GM10266 (cell line): ENCODE data around the gene PLCB4.

Experiments
- DNase-seq: peaks from one replicate; pipeline ENCODE4 v3.0.0; 2012; ENCODE audit errors: extremely low spot score
- TF ChIP-seq, protein P1 (sequence below): IDR thresholded peaks from 2 replicates; pipeline ENCODE4 v1.5.1; 2012; ENCODE audit warnings: mild to moderate bottlenecking, low read depth; ENCODE audit not compliant: control insufficient read depth, insufficient read depth; ENCODE audit errors: missing control alignments

PLCB4 gene

DNA sequence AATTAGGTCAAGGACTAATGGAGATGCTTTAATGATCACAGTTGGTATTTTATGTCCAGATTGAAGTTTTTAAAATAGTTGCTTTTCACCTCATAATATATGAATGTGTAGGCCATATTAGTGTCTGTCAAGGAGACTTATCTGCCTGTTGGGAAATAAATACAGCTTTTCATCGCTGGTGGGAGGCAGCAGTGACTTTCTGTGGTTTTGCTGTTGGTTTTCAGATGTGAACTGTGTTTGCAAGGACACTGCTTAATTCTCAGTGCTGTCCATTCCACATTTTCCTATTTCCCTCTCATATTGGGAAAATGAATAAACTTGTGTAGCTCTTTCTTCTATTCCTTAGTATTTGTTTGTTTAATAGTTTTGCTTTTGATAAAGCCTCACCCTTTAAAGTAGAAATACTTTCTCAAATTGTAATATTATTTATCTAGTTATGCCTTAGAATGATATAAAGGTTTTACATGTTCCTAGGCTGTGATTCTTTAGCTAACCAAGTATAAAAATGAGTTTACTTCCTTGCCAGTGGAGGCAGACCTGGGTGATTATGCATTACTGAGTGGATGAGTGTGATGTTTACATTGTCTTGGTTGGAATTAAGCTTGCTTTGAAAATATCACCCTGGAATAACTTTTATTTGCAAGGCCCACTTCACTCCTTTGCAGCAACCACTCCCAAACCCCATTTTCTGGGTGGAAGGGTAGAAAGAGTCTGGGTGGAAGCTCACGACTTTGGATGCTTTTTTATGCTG lies 3.3 kb downstream of the PLCB4 start:
- TF ChIP-seq, protein P1, sequence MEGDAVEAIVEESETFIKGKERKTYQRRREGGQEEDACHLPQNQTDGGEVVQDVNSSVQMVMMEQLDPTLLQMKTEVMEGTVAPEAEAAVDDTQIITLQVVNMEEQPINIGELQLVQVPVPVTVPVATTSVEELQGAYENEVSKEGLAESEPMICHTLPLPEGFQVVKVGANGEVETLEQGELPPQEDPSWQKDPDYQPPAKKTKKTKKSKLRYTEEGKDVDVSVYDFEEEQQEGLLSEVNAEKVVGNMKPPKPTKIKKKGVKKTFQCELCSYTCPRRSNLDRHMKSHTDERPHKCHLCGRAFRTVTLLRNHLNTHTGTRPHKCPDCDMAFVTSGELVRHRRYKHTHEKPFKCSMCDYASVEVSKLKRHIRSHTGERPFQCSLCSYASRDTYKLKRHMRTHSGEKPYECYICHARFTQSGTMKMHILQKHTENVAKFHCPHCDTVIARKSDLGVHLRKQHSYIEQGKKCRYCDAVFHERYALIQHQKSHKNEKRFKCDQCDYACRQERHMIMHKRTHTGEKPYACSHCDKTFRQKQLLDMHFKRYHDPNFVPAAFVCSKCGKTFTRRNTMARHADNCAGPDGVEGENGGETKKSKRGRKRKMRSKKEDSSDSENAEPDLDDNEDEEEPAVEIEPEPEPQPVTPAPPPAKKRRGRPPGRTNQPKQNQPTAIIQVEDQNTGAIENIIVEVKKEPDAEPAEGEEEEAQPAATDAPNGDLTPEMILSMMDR, result no peak
- DNase-seq, result no peak

GRCh38 chr20:9072861-9073500 lies 4.1 kb downstream of the PLCB4 start:
- TF ChIP-seq, protein P1, result no peak
- DNase-seq, result no peak

- DNase-seq, result no peak
- TF ChIP-seq, protein P1, result no peak
Observed at GRCh38 chr20:9075264-9076095, 6.6 kb downstream of the PLCB4 start.

- no peak for DNase-seq
- TF ChIP-seq, protein P1, result no peak
Observed at GRCh38 chr20:9076440-9076839, 7.6 kb downstream of the PLCB4 start.

GRCh38 chr20:9078826-9079731 lies 10.2 kb downstream of the PLCB4 start:
- TF ChIP-seq, protein P1, result no peak
- no peak for DNase-seq

GRCh38 chr20:9081423-9081966 lies 12.6 kb downstream of the PLCB4 start:
- no peak for DNase-seq
- TF ChIP-seq, protein P1, result no peak
